OCI-LY3 (cell line): ENCODE results near the gene AFDN.

Source experiments
- H2AFZ ChIP-seq: fragments of 200-600, 300-600 bp; shearing (Covaris generic); 2 replicates; pipeline ENCODE4 v1.6.0; 2014; ENCODE audit warnings: antibody characterized with exemption, low read depth, low read length
- H3K27ac ChIP-seq: fragments of 200-600, 300-600 bp; sonication (generic); 2 replicates; pipeline ENCODE4 v1.5.1; 2014; ENCODE audit warnings: mild to moderate bottlenecking, low read length, moderate library complexity, mixed read lengths
- H3K27me3 ChIP-seq: fragments of 200-600, 300-600 bp; sonication (generic); 2 replicates; pipeline ENCODE4 v1.6.1; 2014; ENCODE audit warnings: low read depth, low read length, mixed read lengths
- H3K36me3 ChIP-seq: fragments of 200-600, 300-600 bp; sonication (generic); replicated peaks from 2 replicates; pipeline ENCODE3; 2014; ENCODE audit warnings: low read depth, low read length, mixed read lengths
- H3K4me1 ChIP-seq: fragments of 300-600, 200-600 bp; sonication (generic); 2 replicates; pipeline ENCODE4 v1.6.1; 2014; ENCODE audit warnings: low read length, mixed read lengths
- H3K4me2 ChIP-seq: fragments of 200-600, 300-600 bp; sonication (generic); 2 replicates; pipeline ENCODE4 v1.6.1; 2014; ENCODE audit warnings: low read length, mixed read lengths
- H3K4me3 ChIP-seq: fragments of 300-600, 200-600 bp; sonication (generic); 2 replicates; pipeline ENCODE4 v1.5.1; 2014; ENCODE audit warnings: antibody characterized with exemption, mild to moderate bottlenecking, low read length, moderate library complexity
- H3K79me2 ChIP-seq: fragments of 300-600, 200-600 bp; shearing (Covaris generic); 2 replicates; pipeline ENCODE4 v1.6.1; 2014; ENCODE audit warnings: mild to moderate bottlenecking, low read length, mixed read lengths
- H3K9ac ChIP-seq: fragments of 300-600, 200-600 bp; shearing (Covaris generic); 2 replicates; pipeline ENCODE4 v1.6.0; 2014; ENCODE audit warnings: mild to moderate bottlenecking, low read length, moderate library complexity
- H3K9me3 ChIP-seq: fragments of 200-600, 300-600 bp; shearing (Covaris generic); 2 replicates; pipeline ENCODE4 v1.6.1; 2014; ENCODE audit warnings: low read length, mixed read lengths; ENCODE audit not compliant: insufficient read depth
- H4K20me1 ChIP-seq: fragments of 200-600, 300-600 bp; sonication (generic); 2 replicates; pipeline ENCODE4 v1.6.1; 2016; ENCODE audit warnings: low read length, mixed read lengths; ENCODE audit not compliant: insufficient read depth
- CTCF ChIP-seq: fragments of 200-600, 300-600 bp; sonication (generic); IDR thresholded peaks from 2 replicates; pipeline ENCODE4 v1.5.1; 2014; ENCODE audit warnings: antibody characterized with exemption, low read length, low read depth
- EZH2phosphoT487 ChIP-seq: fragments of 200-600 bp; shearing (Covaris generic); IDR thresholded peaks from 2 replicates; pipeline ENCODE4 v1.6.1; 2018; ENCODE audit warnings: antibody characterized with exemption, mixed run types, low read depth

The AFDN gene

GRCh38 chr6:167812088-167812487 is 14.6 kb upstream of the AFDN start:
- H3K36me3 ChIP-seq: no peaks in the 10 kb centered on the region
- H4K20me1 ChIP-seq: no peaks in the 10 kb centered on the region
- no peaks in the 10 kb centered on the region; the same call in 1 of the 2 replicates for H3K27me3 ChIP-seq
- no peak for TF ChIP-seq CTCF
- no peak for TF ChIP-seq EZH2phosphoT487
- H3K4me1 ChIP-seq: peaks cover 6% of the 10 kb centered on the region
- H3K4me2 ChIP-seq: no peak overlapping the region
- no peak overlapping the region for H3K9ac ChIP-seq
- H3K9me3 ChIP-seq: no peaks in the 10 kb centered on the region
- no peaks in the 10 kb centered on the region for H3K79me2 ChIP-seq
- H2AFZ ChIP-seq: no peak overlapping the region
- H3K27ac ChIP-seq: no peak overlapping the region
- H3K4me3 ChIP-seq: no peak overlapping the region

DNA sequence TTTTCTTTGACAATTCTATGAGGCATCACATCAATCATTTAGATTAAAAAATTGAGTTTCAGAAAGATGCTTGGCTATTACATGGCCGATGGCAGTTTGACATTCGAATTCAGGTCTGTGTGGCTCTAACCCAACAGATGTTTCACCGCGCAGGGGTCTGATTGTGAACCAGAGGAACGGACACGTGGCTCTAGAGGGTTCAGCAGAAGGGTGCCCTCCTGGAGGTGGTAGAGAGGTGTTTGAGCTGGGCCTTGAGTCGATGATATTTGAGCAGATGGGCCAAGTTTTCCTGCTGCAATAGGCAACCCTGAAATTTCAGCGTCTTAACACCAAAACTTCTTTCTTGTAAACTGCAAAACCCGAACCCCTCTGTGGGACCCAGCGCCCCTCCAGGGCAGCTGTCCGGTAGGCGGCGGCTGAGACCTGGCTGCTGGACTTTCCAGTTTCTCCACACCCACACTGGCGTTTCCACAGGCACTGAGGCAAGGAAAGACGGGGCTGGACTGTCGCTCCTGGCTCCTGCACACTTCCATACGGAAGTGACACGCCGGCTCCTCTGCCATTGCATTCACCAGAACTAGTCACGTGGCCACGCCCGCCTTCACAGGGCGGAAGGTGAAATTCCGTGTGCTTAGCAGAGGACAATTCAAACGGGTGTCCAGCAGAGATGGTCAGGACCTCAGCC is 11.3 kb upstream of the AFDN start:
- Histone ChIP-seq H3K9ac (no peak overlapping the region), H2AFZ (no peak overlapping the region), H3K79me2 (no peaks in the 10 kb centered on the region), H3K9me3 (no peaks in the 10 kb centered on the region), H4K20me1 (no peaks in the 10 kb centered on the region), H3K27me3 (no peaks in the 10 kb centered on the region; the same call in 1 of the 2 replicates), H3K36me3 (no peaks in the 10 kb centered on the region), H3K4me2 (no peak overlapping the region), H3K27ac (no peak overlapping the region), H3K4me1 (peaks cover 9% of the 10 kb centered on the region), H3K4me3 (no peak overlapping the region)
- TF ChIP-seq EZH2phosphoT487 (no peak), CTCF (no peak)

DNA sequence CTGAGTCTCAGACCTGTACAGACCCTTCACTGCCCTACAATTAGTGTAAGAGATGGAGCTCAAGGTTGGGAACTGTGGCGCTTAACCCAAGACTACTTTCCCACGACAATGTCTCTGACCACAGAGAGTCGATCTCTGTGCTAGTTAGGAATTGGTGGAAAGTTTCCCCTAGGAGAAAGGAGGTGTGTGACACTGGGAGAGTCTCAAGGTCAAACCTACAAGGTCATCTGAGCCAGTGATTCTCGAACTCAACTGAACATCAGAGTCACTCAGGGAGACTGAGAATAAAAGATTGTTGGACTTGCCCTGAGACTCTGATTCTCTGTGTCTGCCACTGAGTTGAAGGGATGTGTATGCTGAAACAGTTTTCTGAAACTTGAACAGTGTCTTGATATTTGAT is 9.7 kb upstream of the AFDN start:
- no peak overlapping the region for H2AFZ ChIP-seq
- no peak overlapping the region for H3K4me2 ChIP-seq
- no peaks in the 10 kb centered on the region for H3K36me3 ChIP-seq
- TF ChIP-seq CTCF (no peak), EZH2phosphoT487 (no peak)
- H3K4me1 ChIP-seq: peaks cover 9% of the 10 kb centered on the region
- H3K79me2 ChIP-seq: no peaks in the 10 kb centered on the region
- no peak overlapping the region for H3K9ac ChIP-seq
- H3K27me3 ChIP-seq: no peaks in the 10 kb centered on the region
- H3K9me3 ChIP-seq: no peaks in the 10 kb centered on the region
- H4K20me1 ChIP-seq: no peaks in the 10 kb centered on the region
- H3K27ac ChIP-seq: no peak overlapping the region
- H3K4me3 ChIP-seq: no peak overlapping the region

GRCh38 chr6:167817729-167818128 is 9.0 kb upstream of the AFDN start:
- H3K9me3 ChIP-seq: no peaks in the 10 kb centered on the region
- H4K20me1 ChIP-seq: no peaks in the 10 kb centered on the region
- H3K79me2 ChIP-seq: no peaks in the 10 kb centered on the region
- H2AFZ ChIP-seq: no peak overlapping the region
- TF ChIP-seq CTCF (no peak), EZH2phosphoT487 (no peak)
- no peak overlapping the region for H3K4me2 ChIP-seq
- no peaks in the 10 kb centered on the region for H3K27me3 ChIP-seq
- H3K36me3 ChIP-seq: no peaks in the 10 kb centered on the region
- no peak overlapping the region for H3K9ac ChIP-seq
- no peak overlapping the region for H3K27ac ChIP-seq
- peaks cover 9% of the 10 kb centered on the region for H3K4me1 ChIP-seq
- H3K4me3 ChIP-seq: no peak overlapping the region
